ENCODE results near the gene DNAJC9. TPM values are rescaled to one million over a fixed set of nuclear protein-coding genes. Genes with fewer than 3 reads are reported as not detected.

Gene DNAJC9
- total and polyA plus RNA-seq, 11 donors: 5.8 to 11.6 (median 6.8) TPM

- peak overlapping the region in 2 of 12 donors; percentile 26 to 49 for H3K27ac ChIP-seq
- ATAC-seq: no peak
- WGBS, 4 donors: 87 to 92% (median 88%) methylated on average over 8 of the region's 8 CpGs
These were observed 14.2 kb downstream of the DNAJC9 start for GRCh38 chr10:73232887-73233286.

DNA sequence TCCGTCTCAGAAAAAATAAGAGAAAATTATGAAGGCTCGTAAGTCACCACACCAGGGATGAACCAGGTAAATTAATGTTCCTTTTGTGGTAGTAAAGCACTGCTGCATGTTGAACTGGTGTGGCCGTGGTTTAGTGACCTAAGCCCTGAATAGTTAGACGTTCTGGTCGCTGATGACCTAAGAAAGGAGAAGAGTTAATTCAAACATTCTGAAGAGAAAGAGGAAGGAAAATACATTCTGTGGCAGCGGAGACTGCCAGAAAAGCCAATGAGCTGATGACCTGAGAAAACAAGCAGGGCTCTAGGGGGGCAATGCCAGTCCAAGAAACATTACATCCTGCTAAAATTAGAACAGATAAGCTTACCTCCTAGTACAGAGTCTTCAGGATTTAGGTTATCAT is 17.5 kb downstream of the DNAJC9 start:
- no peaks in the 10 kb centered on the region for H3K9me3 ChIP-seq
- intact Hi-C loops (cut with DNase I): no loop called here
- H3K36me3 ChIP-seq: peaks cover 0 to 77% (median 21%) of the 10 kb centered on the region in 9 donors
- H3K27me3 ChIP-seq: no peaks in the 10 kb centered on the region
- no peak for DNase-seq
- TF ChIP-seq, protein P1, sequence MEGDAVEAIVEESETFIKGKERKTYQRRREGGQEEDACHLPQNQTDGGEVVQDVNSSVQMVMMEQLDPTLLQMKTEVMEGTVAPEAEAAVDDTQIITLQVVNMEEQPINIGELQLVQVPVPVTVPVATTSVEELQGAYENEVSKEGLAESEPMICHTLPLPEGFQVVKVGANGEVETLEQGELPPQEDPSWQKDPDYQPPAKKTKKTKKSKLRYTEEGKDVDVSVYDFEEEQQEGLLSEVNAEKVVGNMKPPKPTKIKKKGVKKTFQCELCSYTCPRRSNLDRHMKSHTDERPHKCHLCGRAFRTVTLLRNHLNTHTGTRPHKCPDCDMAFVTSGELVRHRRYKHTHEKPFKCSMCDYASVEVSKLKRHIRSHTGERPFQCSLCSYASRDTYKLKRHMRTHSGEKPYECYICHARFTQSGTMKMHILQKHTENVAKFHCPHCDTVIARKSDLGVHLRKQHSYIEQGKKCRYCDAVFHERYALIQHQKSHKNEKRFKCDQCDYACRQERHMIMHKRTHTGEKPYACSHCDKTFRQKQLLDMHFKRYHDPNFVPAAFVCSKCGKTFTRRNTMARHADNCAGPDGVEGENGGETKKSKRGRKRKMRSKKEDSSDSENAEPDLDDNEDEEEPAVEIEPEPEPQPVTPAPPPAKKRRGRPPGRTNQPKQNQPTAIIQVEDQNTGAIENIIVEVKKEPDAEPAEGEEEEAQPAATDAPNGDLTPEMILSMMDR (IDR thresholded peaks at IDR 0.05): no peak
- no peak for TF ChIP-seq POLR2A (IDR thresholded peaks at IDR 0.05)
- peak overlapping the region in 1 of 12 donors; percentile 56 for H3K27ac ChIP-seq
- 78 to 91% (median 86%) methylated on average over 6 of the region's 6 CpGs for WGBS, 4 donors
- H3K4me1 ChIP-seq: peaks cover 0 to 18% (median 2%) of the 10 kb centered on the region in 12 donors
- ATAC-seq: no peak
- no peak overlapping the region for H3K4me3 ChIP-seq

More at GRCh38 chr10:73232887-73233286, 14.2 kb downstream of the DNAJC9 start:
- intact Hi-C loops (cut with DNase I): no loop called here
- Histone ChIP-seq H3K4me1 (peaks cover 0 to 16% (median 2%) of the 10 kb centered on the region in 12 donors), H3K27me3 (no peaks in the 10 kb centered on the region), H3K9me3 (no peaks in the 10 kb centered on the region), H3K4me3 (no peak overlapping the region), H3K36me3 (peaks cover 0 to 91% (median 47%) of the 10 kb centered on the region in 9 donors)
- TF ChIP-seq, protein P1 (IDR thresholded peaks at IDR 0.05): no peak
- TF ChIP-seq POLR2A (IDR thresholded peaks at IDR 0.05): no peak
- DNase-seq: no peak

DNA sequence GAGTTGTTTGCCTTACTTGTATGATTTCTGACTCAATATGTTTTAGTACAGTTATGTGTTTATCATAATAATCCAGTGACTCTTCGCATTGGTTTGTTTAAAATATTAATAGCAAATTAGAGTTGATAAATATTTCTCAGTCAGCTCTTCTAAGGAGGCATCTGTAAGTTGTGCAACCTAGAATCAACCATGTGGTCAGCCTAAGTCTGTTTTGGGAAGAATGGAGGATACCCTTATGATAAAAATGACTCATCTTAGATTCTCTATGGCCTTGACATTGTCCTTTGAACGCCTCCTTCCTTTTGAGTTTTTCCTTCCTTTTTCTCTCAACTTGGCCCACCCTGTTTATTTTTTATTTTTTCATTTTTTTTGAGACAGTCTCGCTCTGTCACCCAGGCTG is 18.8 kb downstream of the DNAJC9 start:
- Histone ChIP-seq H3K27me3 (no peaks in the 10 kb centered on the region), H3K27ac (no peak overlapping the region), H3K4me1 (peaks cover 0 to 18% (median 0%) of the 10 kb centered on the region in 12 donors), H3K9me3 (no peaks in the 10 kb centered on the region), H3K36me3 (peaks cover 0 to 64% (median 12%) of the 10 kb centered on the region in 9 donors), H3K4me3 (no peak overlapping the region)
- intact Hi-C loops (cut with DNase I): no loop called here
- TF ChIP-seq POLR2A (IDR thresholded peaks at IDR 0.05): no peak
- TF ChIP-seq, protein P1 (IDR thresholded peaks at IDR 0.05): no peak
- WGBS, 4 donors: 92 to 94% (median 93%) methylated on average over 3 of the region's 3 CpGs
- DNase-seq (no peak), ATAC-seq (no peak)

DNA sequence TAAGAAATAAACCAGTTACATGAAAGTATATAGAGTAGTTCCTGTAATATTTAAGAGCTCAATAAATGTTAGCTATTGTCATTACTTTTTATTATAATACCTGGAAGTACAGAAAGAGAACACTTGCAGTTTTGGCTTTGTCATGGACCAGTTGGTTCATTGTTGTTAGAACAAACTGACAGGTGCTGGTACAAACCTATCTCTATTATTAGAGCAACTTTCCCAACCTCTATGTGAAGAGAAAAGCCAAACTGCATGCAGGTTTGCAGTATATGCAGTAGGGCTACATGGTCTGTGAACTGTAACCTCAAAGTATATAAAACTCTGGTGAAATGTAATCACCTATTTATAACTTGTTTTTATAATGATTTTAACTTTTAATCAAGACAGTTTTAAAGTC is 20.4 kb downstream of the DNAJC9 start:
- intact Hi-C loops (cut with DNase I): no loop called here
- TF ChIP-seq, protein P1 (IDR thresholded peaks at IDR 0.05): no peak
- TF ChIP-seq POLR2A (IDR thresholded peaks at IDR 0.05): no peak
- no peak for ATAC-seq

More for the DNA sequence above, 20.4 kb downstream of the DNAJC9 start:
- Histone ChIP-seq H3K27me3 (no peaks in the 10 kb centered on the region), H3K4me1 (peaks cover 0 to 18% (median 0%) of the 10 kb centered on the region in 12 donors), H3K36me3 (peaks cover 0 to 59% (median 12%) of the 10 kb centered on the region in 9 donors), H3K27ac (no peak overlapping the region), H3K9me3 (no peaks in the 10 kb centered on the region), H3K4me3 (no peak overlapping the region)
- no peak for DNase-seq

Data from heart left ventricle (tissue), 16 donors.